HepG2 (cell line): ENCODE results near the gene TRIP6. TPM values are rescaled to one million over a fixed set of nuclear protein-coding genes. Genes with fewer than 3 reads are reported as not detected.

ENCODE experiments used
- FOXA3 ChIP-seq: IDR thresholded peaks from 2 replicates; pipeline ENCODE4 v1.6.1; 2016; ENCODE audit warnings: missing genetic modification reagents, missing compliant biosample characterization
- GTF2F1 ChIP-seq: fragments of 150-350 bp; IDR thresholded peaks from 2 replicates; pipeline ENCODE4 v1.6.1; 2014; ENCODE audit warnings: low read length
- HNF1A ChIP-seq, 2 experiments: sonication (generic) in 1 of 2; formaldehyde crosslinking in 1 of 2; IDR thresholded peaks; 2 replicates each; pipeline versions ENCODE4 v1.4.0 to v1.6.1; 2016 to 2020; ENCODE audit warnings: borderline replicate concordance in 1 of 2, low read depth in 1 of 2, mild to moderate bottlenecking in 1 of 2, missing genetic modification reagents in 1 of 2
- KLF9 ChIP-seq: IDR thresholded peaks from 2 replicates; pipeline ENCODE4 v1.6.1; 2016; ENCODE audit warnings: low read depth
- MED8 ChIP-seq: sonication (generic); formaldehyde crosslinking; IDR thresholded peaks from 2 replicates; pipeline ENCODE4 v1.8.1; 2023; ENCODE audit warnings: mild to moderate bottlenecking, missing genetic modification reagents; ENCODE audit not compliant: insufficient replicate concordance
- NFKBIZ ChIP-seq: IDR thresholded peaks from 2 replicates; pipeline ENCODE4 v1.6.1; 2018; ENCODE audit warnings: missing genetic modification reagents, missing compliant biosample characterization
- SMYD3 ChIP-seq: sonication (generic); formaldehyde crosslinking; IDR thresholded peaks from 2 replicates; pipeline ENCODE4 v1.8.1; 2023; ENCODE audit warnings: mild to moderate bottlenecking, missing genetic modification reagents
- THRA ChIP-seq: sonication (generic); formaldehyde crosslinking; IDR thresholded peaks from 2 replicates; pipeline ENCODE4 v1.4.0; 2020; ENCODE audit warnings: missing genetic modification reagents, borderline replicate concordance
- THYN1 ChIP-seq: sonication (generic); formaldehyde crosslinking; IDR thresholded peaks from 2 replicates; pipeline ENCODE4 v1.8.1; 2023; ENCODE audit warnings: low read depth, mild to moderate bottlenecking, moderate library complexity, missing genetic modification reagents, borderline replicate concordance
- ZBTB2 ChIP-seq: sonication (generic); formaldehyde crosslinking; IDR thresholded peaks from 2 replicates; pipeline ENCODE4 v1.8.0; 2022; ENCODE audit warnings: low read depth, missing genetic modification reagents
- ZBTB21 ChIP-seq: sonication (generic); formaldehyde crosslinking; IDR thresholded peaks from 2 replicates; pipeline ENCODE4 v1.4.0; 2020; ENCODE audit warnings: missing genetic modification reagents
- ZBTB26 ChIP-seq: IDR thresholded peaks from 2 replicates; pipeline ENCODE4 v1.6.1; 2016; ENCODE audit warnings: missing compliant biosample characterization, missing genetic modification reagents, borderline replicate concordance
- ZFP91 ChIP-seq: sonication (generic); formaldehyde crosslinking; IDR thresholded peaks from 2 replicates; pipeline ENCODE4 v1.9.0; 2022; ENCODE audit warnings: missing genetic modification reagents, mild to moderate bottlenecking, borderline replicate concordance
- ZFX ChIP-seq: sonication (generic); formaldehyde crosslinking; IDR thresholded peaks from 2 replicates; pipeline ENCODE4 v1.4.0; 2020; ENCODE audit warnings: mild to moderate bottlenecking, low read depth, missing genetic modification reagents, moderate library complexity
- ZNF260 ChIP-seq: sonication (generic); formaldehyde crosslinking; IDR thresholded peaks from 2 replicates; pipeline ENCODE4 v1.4.0; 2020; ENCODE audit warnings: missing genetic modification reagents, low read depth, mild to moderate bottlenecking, borderline replicate concordance
- ZNF580 ChIP-seq: IDR thresholded peaks from 2 replicates; pipeline ENCODE4 v1.6.1; 2016; ENCODE audit warnings: low read depth, borderline replicate concordance
- ZNF850 ChIP-seq: sonication (generic); formaldehyde crosslinking; conservative IDR thresholded peaks from 2 replicates; pipeline ENCODE4 v1.9.0; 2021; ENCODE audit warnings: mild to moderate bottlenecking, missing genetic modification reagents
- polyA plus RNA-seq, 8 experiments: library from polyadenylated mRNA; depleted of rRNA in 3 of 8; stranded (reverse) in 7 of 8; unstranded in 1 of 8; fragments of >200 nt; fragmentation: Illumina TruSeq in 4 of 8; extraction: Trizol in 4 of 8; gene quantifications; 2 replicates each; pipeline versions ENCODE4 v1.2.1 to v1.2.3, GENCODE V29; 2011 to 2016; ENCODE audit warnings: low read depth in 4 of 8, missing spikeins in 1 of 8, mixed read lengths in 1 of 8; ENCODE audit not compliant: insufficient read depth in 1 of 8
- total RNA-seq, 5 experiments: library from RNA; depleted of rRNA; stranded (reverse); fragments of >200 nt; fragmentation: Illumina TruSeq; extraction: Trizol; gene quantifications; 2 replicates each; pipeline ENCODE4 v1.2.3, GENCODE V29; 2016; ENCODE audit warnings: low read depth in 1 of 5

The TRIP6 gene
- total and polyA plus RNA-seq, 2 of the 13 experiments (the other 11 are each of a cell fraction or from before 2014, with no cell fraction given): 0.34 to 0.38 TPM

GRCh38 chr7:100874577-100875355, 7.6 kb downstream of the TRIP6 start, which contains the start of gene SRRT (continued):
- no peak; the same call in none of the 2 replicates for TF ChIP-seq THRA (CRISPR knock-in tag)
- TF ChIP-seq THYN1 (CRISPR knock-in tag): no peak
- TF ChIP-seq GTF2F1: no peak; the same call in 1 of the 2 replicates
- TF ChIP-seq ZFX: peak; percentile 98
- 0 out of 2 replicates have a peak, but pooled peaks have one; percentile 21 for TF ChIP-seq ZBTB21
- TF ChIP-seq ZNF850 (CRISPR knock-in tag): no peak
- 0 out of 2 replicates have a peak, but pooled peaks have one; percentile 24 for TF ChIP-seq SMYD3 (CRISPR knock-in tag)
- TF ChIP-seq ZFP91 (CRISPR knock-in tag): peak; percentile 81; the same call in 1 of the 2 replicates
- TF ChIP-seq HNF1A (IDR thresholded peaks at IDR 0.05; ENCODE audit: low read depth): no peak
- peak; percentile 75; the same call in 1 of the 2 replicates for TF ChIP-seq HNF1A (CRISPR knock-in tag; IDR thresholded peaks at IDR 0.05; ENCODE audit: borderline replicate concordance)
- peak; percentile 51; the same call in 1 of the 2 replicates for TF ChIP-seq ZNF580 (CRISPR knock-in tag)
- peak; percentile 61 for TF ChIP-seq FOXA3 (CRISPR knock-in tag)
- TF ChIP-seq ZNF260 (CRISPR knock-in tag): no peak
- no peak for TF ChIP-seq NFKBIZ (CRISPR knock-in tag)
- peak; percentile 91 for TF ChIP-seq ZBTB2 (CRISPR knock-in tag)
- peak; percentile 61 for TF ChIP-seq MED8
- no peak for TF ChIP-seq KLF9 (CRISPR knock-in tag)
- TF ChIP-seq ZBTB26: no peak
